MM.1S (cell line): ENCODE results near the gene MAGEA9.
"Not testable (repeated sequence)": the region's sequence is repeated elsewhere in the genome, so short reads cannot be mapped to it uniquely, and the experiment has no call there.

Experiments
- CTCF ChIP-seq: fragments of 300-600 bp; sonication (generic); IDR thresholded peaks from 2 replicates; pipeline ENCODE4 v1.5.1; 2016; ENCODE audit warnings: antibody characterized with exemption, low read length, mixed read lengths
- EZH2 ChIP-seq: fragments of 300-600 bp; sonication (generic); optimal IDR thresholded peaks from 2 replicates; pipeline ENCODE3; 2017; ENCODE audit warnings: low read depth, mild to moderate bottlenecking, antibody characterized with exemption, low read length, mixed read lengths
- EZH2phosphoT487 ChIP-seq: fragments of 300-600 bp; sonication (generic); IDR thresholded peaks from 2 replicates; pipeline ENCODE4 v1.6.1; 2018; ENCODE audit warnings: antibody characterized with exemption, low read length

DNA sequence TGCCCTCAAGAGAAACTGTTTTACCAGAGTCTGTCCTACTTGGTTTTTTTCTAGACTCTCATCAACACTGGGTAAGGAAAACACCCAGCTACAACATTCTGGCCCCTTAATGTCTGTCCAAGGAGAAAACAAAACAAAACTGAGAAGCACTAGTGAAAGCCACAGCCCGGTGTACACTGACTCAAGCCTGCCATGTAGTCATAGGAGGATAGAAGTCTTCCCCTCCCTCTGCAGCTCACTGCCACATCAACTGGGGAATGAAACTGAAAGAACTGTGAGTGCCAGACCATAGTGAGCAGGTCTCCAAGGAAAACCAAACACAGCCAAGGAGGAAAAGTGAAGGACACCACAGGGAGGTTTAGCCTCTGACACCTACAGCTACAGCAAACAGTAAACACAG, 13.8 kb downstream of the MAGEA9 start:
- not testable (repeated sequence) for TF ChIP-seq EZH2phosphoT487, CTCF, EZH2
